ENCODE results near the gene TGM1.

DNA sequence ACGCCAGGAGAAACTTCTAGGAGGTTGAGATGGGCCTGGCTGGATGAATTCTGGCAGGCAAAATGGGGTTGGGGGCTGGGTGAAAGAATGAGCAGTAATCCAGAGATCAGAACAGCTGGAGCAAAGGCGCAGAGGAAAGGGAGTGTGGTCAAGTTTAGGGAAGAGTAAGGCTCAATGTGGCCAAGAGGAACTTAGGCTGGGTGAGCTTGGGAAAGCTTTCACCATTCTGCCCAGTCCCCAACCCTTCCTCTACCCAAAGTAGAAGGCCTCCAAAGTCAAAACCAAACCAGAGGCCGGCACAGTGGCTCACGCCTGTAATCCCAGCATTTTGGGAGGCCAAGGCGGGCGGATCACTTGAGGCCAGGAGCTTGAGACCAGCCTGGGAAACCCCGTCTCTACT is 18.7 kb upstream of the TGM1 start:
- no peak for TF ChIP-seq EP300 (IDR thresholded peaks at IDR 0.05; ENCODE audit: borderline replicate concordance in 1 of 2, control insufficient read depth in 1 of 2, low read depth in 2 of 2, low read length in 2 of 2)
- no peak for TF ChIP-seq EZH2 (IDR thresholded peaks at IDR 0.05; ENCODE audit: borderline replicate concordance, control insufficient read depth, low read depth, low read length)
- TF ChIP-seq, protein P1, sequence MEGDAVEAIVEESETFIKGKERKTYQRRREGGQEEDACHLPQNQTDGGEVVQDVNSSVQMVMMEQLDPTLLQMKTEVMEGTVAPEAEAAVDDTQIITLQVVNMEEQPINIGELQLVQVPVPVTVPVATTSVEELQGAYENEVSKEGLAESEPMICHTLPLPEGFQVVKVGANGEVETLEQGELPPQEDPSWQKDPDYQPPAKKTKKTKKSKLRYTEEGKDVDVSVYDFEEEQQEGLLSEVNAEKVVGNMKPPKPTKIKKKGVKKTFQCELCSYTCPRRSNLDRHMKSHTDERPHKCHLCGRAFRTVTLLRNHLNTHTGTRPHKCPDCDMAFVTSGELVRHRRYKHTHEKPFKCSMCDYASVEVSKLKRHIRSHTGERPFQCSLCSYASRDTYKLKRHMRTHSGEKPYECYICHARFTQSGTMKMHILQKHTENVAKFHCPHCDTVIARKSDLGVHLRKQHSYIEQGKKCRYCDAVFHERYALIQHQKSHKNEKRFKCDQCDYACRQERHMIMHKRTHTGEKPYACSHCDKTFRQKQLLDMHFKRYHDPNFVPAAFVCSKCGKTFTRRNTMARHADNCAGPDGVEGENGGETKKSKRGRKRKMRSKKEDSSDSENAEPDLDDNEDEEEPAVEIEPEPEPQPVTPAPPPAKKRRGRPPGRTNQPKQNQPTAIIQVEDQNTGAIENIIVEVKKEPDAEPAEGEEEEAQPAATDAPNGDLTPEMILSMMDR (IDR thresholded peaks at IDR 0.05 in 2 of 3, conservative IDR thresholded peaks at IDR 0.05 in 1 of 3; ENCODE audit: control insufficient read depth in 2 of 3, extremely low read depth in 1 of 3, insufficient read depth in 1 of 3, low read depth in 3 of 3, low read length in 3 of 3), result no peak
- no peak for TF ChIP-seq BACH1 (IDR thresholded peaks at IDR 0.05; ENCODE audit: borderline replicate concordance)
- no peak for TF ChIP-seq HDGF (IDR thresholded peaks at IDR 0.05)
- TF ChIP-seq STAT1 (conservative IDR thresholded peaks at IDR 0.05), result no peak
- TF ChIP-seq, protein P2, sequence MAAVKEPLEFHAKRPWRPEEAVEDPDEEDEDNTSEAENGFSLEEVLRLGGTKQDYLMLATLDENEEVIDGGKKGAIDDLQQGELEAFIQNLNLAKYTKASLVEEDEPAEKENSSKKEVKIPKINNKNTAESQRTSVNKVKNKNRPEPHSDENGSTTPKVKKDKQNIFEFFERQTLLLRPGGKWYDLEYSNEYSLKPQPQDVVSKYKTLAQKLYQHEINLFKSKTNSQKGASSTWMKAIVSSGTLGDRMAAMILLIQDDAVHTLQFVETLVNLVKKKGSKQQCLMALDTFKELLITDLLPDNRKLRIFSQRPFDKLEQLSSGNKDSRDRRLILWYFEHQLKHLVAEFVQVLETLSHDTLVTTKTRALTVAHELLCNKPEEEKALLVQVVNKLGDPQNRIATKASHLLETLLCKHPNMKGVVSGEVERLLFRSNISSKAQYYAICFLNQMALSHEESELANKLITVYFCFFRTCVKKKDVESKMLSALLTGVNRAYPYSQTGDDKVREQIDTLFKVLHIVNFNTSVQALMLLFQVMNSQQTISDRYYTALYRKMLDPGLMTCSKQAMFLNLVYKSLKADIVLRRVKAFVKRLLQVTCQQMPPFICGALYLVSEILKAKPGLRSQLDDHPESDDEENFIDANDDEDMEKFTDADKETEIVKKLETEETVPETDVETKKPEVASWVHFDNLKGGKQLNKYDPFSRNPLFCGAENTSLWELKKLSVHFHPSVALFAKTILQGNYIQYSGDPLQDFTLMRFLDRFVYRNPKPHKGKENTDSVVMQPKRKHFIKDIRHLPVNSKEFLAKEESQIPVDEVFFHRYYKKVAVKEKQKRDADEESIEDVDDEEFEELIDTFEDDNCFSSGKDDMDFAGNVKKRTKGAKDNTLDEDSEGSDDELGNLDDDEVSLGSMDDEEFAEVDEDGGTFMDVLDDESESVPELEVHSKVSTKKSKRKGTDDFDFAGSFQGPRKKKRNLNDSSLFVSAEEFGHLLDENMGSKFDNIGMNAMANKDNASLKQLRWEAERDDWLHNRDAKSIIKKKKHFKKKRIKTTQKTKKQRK (IDR thresholded peaks at IDR 0.05; ENCODE audit: low read depth, low read length), result no peak
- no peak for TF ChIP-seq RAD21 (IDR thresholded peaks at IDR 0.05; ENCODE audit: insufficient read depth, low read depth, low read length)
- TF ChIP-seq SUZ12 (IDR thresholded peaks at IDR 0.05; ENCODE audit: unreplicated experiment), result no peak
- TF ChIP-seq, protein P3, sequence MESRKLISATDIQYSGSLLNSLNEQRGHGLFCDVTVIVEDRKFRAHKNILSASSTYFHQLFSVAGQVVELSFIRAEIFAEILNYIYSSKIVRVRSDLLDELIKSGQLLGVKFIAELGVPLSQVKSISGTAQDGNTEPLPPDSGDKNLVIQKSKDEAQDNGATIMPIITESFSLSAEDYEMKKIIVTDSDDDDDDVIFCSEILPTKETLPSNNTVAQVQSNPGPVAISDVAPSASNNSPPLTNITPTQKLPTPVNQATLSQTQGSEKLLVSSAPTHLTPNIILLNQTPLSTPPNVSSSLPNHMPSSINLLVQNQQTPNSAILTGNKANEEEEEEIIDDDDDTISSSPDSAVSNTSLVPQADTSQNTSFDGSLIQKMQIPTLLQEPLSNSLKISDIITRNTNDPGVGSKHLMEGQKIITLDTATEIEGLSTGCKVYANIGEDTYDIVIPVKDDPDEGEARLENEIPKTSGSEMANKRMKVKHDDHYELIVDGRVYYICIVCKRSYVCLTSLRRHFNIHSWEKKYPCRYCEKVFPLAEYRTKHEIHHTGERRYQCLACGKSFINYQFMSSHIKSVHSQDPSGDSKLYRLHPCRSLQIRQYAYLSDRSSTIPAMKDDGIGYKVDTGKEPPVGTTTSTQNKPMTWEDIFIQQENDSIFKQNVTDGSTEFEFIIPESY (IDR thresholded peaks at IDR 0.05), result no peak
- TF ChIP-seq ZNF622 (IDR thresholded peaks at IDR 0.05), result no peak
- TF ChIP-seq, protein P4, sequence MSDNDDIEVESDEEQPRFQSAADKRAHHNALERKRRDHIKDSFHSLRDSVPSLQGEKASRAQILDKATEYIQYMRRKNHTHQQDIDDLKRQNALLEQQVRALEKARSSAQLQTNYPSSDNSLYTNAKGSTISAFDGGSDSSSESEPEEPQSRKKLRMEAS (IDR thresholded peaks at IDR 0.05; ENCODE audit: low read depth, low read length), result no peak
